Hematopoietic multipotent progenitor cell treated with erythropoietin and hydrocortisone succinate and interleukin-3 and kit ligand, for 15 days (in vitro differentiated cells): ENCODE data around the gene ITGA2B.
"Not testable (repeated sequence)": the region's sequence is repeated elsewhere in the genome, so short reads cannot be mapped to it uniquely, and the experiment has no call there.

Source experiments
- DNase-seq: peaks from one replicate; pipeline ENCODE4 v3.0.0-alpha.2; 2015; ENCODE audit warnings: low spot score

The ITGA2B gene

GRCh38 chr17:44390250-44390870, 911 bp upstream of the ITGA2B start:
- DNase-seq = peak; percentile 48

GRCh38 chr17:44389723-44390202, 314 bp upstream of the ITGA2B start:
- peak; percentile 81 for DNase-seq

- peak; percentile 48 for DNase-seq
Observed at GRCh38 chr17:44387804-44388203, 1.6 kb downstream of the ITGA2B start.

DNA sequence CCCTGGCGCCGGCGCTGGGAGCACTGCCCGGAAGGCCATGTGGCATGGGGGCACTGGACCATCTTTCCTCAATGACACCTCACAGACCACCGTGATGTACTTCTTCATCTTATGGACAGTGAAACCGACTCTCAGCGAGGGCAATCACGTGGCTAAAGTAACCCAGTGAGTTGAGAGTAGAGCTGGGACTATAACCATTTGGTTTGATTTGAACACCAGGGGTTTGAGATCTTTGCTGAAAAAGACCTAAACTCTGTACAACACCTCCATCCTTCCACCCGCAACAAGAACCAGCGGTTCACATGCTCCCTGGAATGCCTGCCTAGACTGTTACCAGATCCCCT, 3.3 kb downstream of the ITGA2B start:
- DNase-seq = no peak

DNA sequence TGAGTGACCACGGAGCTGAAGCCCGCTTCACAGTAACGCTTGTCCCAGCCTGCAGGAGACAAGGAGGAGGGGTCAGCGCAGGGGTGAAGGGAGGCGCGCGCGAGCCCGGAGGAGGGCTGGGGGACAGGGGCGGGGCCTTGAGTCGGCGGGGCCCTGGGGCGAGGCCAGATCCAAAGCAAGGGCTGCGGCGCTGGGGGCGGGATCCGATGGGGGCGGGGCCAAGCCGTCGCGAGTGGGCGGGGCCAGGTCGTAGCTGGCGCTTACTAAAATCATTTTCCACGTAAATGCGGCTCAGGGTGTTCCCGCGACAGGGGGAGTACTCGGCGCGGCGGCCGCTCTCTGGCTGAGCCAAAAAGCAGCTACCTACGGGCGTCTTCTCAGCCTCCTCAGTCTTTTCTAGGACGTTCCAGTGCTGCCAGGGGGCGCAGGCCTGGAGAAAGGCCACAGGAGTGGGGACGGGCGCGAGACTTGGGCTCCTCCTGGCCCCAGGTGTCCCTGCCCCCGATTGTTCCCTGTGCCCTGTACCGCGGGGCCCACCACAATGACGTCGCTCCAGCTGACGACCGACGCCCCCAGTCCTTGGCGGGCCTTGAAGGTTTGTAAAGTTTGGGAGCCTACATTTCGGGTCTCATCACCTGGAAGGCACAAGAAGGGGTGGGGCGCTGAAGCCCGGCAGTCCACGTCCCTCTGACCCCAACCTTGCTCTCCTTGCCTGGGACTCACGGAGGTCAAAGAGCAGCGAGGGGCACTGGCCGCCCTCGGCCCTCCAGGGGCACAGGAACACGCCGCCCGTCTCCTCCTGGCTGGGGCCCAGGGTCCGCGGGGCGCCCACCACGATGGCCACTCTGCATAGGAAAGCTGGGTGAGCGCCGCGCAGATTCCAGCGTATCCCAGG, 3.9 kb downstream of the ITGA2B start:
- peak; percentile 88 for DNase-seq

DNA sequence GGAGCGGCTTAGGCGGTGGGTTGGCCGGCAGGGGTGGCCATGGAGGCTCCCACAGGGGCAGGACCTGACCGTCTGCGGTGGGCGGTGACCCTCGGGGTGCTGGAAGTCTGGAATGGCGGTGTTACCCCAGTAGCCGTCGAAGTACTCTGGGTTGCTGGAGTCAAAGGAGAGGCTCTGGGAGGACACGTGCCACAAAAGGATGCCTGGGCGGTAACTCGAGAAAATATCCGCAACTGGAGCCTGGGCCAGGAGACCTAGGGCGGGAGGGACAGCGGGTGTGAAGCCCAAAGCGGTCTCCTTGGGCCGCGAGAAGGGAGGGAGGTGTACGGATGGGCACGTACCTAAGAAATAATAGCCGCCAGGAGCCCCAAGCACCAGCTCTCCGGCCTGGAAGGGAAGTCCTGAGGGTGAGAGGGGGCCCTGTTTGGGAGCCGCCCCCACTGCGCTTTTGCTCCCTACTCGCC, 4.6 kb downstream of the ITGA2B start:
- no peak for DNase-seq

DNA sequence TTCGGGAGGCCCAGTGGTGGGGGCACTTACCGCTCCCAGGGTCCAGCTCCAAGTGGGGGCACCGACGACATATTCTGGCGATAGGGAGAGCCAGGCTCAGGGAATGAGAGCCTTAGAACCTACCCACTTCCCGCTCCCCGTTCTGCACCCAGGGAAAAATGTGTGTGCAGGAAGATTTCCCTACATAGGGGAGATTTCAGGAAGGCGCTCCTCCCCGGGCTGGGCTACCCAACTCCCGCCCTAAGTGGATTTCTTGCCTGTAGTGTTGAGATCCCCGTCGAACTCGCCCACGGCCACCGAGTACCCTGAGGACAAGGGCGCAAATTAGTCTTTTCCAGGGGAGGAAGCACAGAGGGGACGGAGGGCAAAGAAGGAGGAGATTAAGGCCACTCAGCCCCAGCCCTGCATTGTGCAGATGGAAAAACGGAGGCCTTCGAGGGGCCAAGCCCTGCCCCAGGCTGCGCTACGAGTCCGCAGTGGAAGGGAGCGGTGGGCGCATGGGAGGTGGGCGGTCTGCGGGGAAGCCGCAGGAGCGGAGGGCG, 5.1 kb downstream of the ITGA2B start:
- no peak for DNase-seq

DNA sequence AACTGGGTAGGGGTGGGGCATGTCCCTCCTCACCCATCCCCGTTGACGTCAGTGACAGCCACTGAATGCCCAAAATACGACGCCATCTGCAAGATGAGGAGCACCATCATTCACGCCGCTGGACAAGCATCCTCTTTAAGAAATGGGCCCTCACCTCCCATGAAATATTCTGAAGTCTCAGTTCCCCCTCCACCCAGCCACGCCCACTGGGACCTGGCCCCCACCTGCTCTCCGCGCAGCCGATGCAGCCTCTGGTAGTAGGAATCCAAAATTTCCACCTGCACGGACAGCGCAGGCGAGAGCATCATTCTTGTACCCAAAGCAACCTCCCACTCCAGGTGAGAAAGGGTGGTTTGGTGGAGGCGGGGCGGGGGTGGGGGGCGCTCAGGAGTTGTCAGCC, 5.6 kb downstream of the ITGA2B start:
- DNase-seq = no peak

DNA sequence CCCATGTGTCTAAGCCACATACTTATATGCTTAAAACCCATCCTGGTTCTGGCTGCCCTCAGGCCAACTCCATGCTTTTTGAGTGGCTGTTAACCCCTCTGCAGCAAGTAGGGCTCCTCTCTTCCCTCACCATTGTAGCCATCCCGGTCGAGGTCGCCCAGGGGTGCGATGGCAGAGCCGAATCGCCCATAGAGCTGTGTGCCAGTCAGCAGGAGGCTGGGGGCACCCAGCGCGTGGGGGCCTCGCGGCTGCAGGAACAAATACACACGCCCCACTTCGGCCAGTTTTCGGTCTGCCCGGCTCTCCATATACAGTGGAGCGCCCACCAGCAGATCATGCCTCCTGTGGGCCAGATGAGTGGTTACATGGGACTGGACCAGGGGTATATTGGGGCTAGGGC, 6.1 kb downstream of the ITGA2B start:
- no peak for DNase-seq

- no peak for DNase-seq
Observed at GRCh38 chr17:44382917-44383316, 6.5 kb downstream of the ITGA2B start.

GRCh38 chr17:44381810-44382305, 7.6 kb downstream of the ITGA2B start:
- no peak for DNase-seq

- no peak for DNase-seq
Observed at GRCh38 chr17:44380767-44381166, 8.7 kb downstream of the ITGA2B start.

GRCh38 chr17:44379887-44380286, 9.6 kb downstream of the ITGA2B start:
- no peak for DNase-seq

GRCh38 chr17:44378171-44378705, 11.2 kb downstream of the ITGA2B start:
- DNase-seq = no peak

GRCh38 chr17:44376779-44377178, 12.7 kb downstream of the ITGA2B start:
- DNase-seq = no peak

DNA sequence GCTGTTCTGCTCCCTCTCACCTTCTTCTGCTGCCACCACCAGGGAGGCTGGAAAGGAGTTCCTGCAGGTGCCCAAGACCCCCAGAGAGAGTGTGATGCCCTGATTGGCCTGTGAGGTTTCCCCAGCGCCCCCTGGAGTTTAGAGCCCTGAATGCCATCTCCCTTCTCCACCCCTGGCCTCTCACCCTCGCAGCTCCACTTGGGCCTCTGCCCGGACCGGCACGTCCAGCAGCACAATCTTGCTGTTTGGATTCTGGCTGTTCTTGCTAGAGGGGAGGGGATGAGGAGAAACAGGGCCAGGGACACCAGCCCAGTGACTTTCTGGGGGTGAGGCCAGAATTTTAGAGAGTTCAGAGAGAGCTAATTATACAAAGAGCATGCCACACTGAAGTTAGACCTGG, 13.3 kb downstream of the ITGA2B start:
- peak; percentile 37 for DNase-seq

- DNase-seq = no peak
Observed at GRCh38 chr17:44375196-44376017, 14.0 kb downstream of the ITGA2B start.

DNA sequence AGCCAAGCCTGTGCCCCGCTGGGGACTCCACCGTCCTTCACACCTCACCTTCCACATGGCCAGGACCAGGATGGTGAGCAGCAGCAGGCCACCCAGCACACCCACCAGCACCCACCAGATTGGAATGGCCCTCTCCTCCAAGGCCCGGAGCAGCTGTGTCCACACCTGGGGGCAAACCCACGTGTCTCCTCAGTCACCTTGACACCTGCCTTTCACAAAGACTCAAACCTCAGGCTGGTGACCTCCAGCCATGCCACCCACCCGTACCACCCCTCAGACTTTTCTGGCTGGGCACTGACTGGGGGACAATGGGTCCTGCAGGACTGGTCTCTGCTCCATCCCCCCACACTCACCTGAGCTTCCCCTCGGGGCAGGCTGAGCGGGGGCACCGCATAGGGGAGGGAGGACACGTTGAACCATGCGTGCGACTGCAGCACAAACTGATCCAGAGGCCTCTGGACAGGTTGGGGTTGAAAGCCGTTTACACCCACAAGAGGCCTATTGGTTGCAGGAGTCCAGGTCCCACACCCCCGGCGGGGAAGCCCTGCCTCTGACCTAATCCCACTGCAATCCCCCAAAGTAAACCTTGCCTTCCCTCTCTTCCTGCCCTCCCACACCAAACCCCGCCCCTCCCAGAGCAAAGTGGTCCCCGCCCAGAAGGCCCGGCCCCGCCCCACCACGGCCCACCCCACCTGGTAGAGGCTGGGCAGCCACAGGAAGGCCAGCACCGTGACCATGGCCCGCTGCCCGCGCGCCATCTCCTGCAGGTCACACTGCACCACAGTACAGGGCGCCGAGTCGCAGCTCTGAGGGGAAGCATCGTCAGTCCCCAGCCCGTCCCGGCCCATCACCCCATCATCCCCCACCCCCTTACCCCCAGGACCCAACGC, 14.9 kb downstream of the ITGA2B start:
- DNase-seq = no peak

DNA sequence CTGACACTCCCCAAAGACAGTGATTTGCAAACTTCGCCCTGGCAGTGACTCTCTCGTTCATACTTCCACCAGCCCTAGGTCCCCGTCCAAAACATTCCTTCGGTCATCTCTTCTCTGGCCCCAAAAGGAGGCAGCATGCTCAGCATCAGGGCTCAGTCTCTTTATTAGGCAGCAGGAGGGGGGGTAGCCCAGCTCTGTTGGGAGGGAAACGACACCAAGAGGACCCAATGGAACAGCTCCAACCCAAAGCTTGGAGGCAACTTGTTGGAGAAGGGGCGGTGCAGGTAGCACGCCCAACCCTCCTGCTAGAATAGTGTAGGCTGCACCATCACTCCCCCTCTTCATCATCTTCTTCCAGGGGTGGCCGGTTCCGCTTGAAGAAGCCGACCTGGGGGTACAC, 17.4 kb downstream of the ITGA2B start:
- DNase-seq = no peak

DNA sequence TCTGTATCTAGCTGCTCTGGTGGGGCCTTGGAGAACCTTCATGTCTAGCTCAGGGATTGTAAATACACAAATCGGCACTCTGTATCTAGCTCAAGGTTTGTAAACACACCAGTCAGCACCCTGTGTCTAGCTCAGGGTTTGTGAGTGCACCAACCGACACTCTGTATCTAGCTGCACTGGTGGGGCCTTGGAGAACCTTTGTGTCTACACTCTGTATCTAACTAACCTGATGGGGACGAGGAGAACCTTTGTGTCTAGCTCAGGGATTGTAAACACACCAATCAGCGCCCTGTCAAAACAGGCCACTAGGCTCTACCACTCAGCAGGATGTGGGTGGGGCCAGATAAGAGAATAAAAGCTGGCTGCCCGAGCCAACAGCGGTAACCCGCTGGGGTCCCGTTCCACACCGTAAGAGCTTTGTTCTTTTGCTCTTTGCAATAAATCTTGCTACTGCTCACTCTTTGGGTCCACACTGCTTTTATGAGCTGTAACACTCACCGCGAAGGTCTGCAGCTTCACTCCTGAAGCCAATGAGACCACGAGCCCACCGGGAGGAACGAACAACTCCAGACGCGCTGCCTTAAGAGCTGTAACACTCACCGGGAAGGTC, 19.9 kb downstream of the ITGA2B start:
- DNase-seq = not testable (repeated sequence)
